ENCODE measurements around the gene CCDC85B. TPM values are rescaled to one million over a fixed set of nuclear protein-coding genes. Genes with fewer than 3 reads are reported as not detected.

CCDC85B gene
- total RNA-seq, 1 donor from 2014 or later, result 26.6 TPM

DNA sequence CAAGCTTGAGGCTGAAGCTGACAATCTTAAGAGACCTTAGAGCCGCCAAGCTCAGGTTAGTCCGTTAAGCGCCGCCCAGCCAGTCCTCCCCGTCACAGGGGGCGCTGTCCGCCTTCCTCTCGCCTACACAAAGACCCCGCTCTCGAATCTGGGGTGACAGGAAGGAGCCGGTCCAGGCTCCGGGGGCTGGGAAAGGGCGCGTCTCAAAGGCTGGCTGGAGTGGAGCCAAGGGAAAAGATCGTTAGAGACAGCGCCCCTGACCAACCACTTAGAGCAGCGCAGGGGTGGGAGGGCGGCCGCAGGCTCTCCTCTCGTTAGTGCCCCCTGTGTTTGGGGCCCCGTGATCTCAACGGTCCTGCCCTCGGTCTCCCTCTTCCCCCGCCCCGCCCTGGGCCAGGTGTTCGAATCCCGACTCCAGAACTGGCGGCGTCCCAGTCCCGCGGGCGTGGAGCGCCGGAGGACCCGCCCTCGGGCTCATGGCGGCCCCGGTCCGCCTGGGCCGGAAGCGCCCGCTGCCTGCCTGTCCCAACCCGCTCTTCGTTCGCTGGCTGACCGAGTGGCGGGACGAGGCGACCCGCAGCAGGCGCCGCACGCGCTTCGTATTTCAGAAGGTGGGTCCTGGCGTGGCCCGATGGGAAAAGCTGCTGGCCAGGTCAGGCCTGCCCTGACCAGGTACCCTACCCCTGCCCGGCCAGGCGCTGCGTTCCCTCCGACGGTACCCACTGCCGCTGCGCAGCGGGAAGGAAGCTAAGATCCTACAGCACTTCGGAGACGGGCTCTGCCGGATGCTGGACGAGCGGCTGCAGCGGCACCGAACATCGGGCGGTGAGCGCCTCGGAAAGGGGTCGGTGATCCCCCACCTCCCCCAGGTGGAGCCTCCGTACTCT is 30.0 kb upstream of the CCDC85B start, which contains the start of gene MUS81:
TSS of gene MUS81 (plus strand) at position 156 of the 887 bp plus-strand sequence. CDS start at position 477, 321 bp downstream.
- peak; percentile 98 for DNase-seq (ENCODE audit: low spot score)
- Mint-ChIP-seq H3K9me3 (ENCODE audit: low read depth) (no peaks in the 10 kb centered on the region), H3K27ac (ENCODE audit: unreplicated experiment) (peak within 1 kb of the TSS; percentile 96), H3K27me3 (ENCODE audit: low read depth) (no peaks in the 10 kb centered on the region), H3K36me3 (ENCODE audit: low read depth) (peaks cover 30% of the 10 kb centered on the region), H3K4me1 (ENCODE audit: low read depth) (peaks cover 61% of the 10 kb centered on the region), H3K4me3 (ENCODE audit: unreplicated experiment) (peak within 1 kb of the TSS; percentile 82)
- TF ChIP-seq CTCF (IDR thresholded peaks at IDR 0.05), result peak; percentile 99

DNA sequence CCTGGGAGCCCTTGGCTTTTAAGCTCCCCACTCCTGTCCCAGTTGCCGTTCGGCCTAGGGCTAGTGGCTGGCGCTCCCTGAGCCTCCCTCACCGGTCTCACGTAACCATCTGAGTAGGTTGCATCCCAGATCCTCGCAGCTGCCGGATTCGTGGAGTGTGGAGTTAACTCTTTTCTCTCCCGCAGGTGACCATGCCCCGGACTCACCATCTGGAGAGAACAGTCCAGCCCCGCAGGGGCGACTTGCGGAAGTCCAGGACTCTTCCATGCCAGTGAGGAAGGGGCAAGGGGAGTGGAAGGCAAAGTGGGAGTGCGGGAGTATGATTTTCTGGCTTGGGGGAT is 29.3 kb upstream of the CCDC85B start:
- Mint-ChIP-seq H3K4me1 (ENCODE audit: low read depth) (peaks cover 55% of the 10 kb centered on the region), H3K36me3 (ENCODE audit: low read depth) (peaks cover 23% of the 10 kb centered on the region), H3K27me3 (ENCODE audit: low read depth) (no peaks in the 10 kb centered on the region), H3K4me3 (ENCODE audit: unreplicated experiment) (peak overlapping the region; percentile 82), H3K9me3 (ENCODE audit: low read depth) (no peaks in the 10 kb centered on the region), H3K27ac (ENCODE audit: unreplicated experiment) (peak overlapping the region; percentile 96)
- DNase-seq (ENCODE audit: low spot score), result no peak
- no peak for TF ChIP-seq CTCF (IDR thresholded peaks at IDR 0.05)

DNA sequence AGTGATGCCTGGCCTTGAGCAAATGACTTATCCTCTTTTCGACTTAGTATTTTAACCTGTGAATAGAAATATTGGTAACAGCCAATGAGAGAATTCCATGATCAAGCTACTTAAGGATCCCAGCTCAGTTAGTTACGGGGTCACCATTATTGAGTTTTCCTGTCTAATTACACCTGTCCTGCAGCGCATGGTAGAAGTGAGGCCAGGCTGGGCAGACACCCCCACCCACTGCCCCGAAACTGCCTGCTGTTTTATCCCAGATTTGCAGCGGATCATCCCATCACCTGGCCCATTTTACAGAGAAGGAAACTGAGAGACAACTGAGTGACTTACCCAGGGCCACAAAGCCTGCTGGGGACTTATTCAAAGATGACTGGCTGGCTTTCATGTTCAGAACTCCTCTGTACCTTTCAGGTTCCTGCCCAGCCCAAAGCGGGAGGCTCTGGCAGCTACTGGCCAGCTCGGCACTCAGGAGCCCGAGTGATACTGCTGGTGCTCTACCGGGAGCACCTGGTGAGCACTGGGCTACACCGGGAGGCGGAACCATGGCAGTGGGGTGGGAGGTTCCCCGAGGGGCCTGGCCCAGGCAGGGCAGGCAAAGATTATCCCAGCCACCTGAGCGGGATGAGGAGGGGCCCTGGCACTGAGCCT is 28.8 kb upstream of the CCDC85B start:
- Mint-ChIP-seq H3K27ac (ENCODE audit: unreplicated experiment) (peak overlapping the region; percentile 96), H3K4me1 (ENCODE audit: low read depth) (peaks cover 50% of the 10 kb centered on the region), H3K27me3 (ENCODE audit: low read depth) (no peaks in the 10 kb centered on the region), H3K9me3 (ENCODE audit: low read depth) (no peaks in the 10 kb centered on the region), H3K36me3 (ENCODE audit: low read depth) (peaks cover 18% of the 10 kb centered on the region), H3K4me3 (ENCODE audit: unreplicated experiment) (peak overlapping the region; percentile 82)
- TF ChIP-seq CTCF (IDR thresholded peaks at IDR 0.05), result no peak
- peak; percentile 79 for DNase-seq (ENCODE audit: low spot score)

- no peak for TF ChIP-seq CTCF (IDR thresholded peaks at IDR 0.05)
- peaks cover 16% of the 10 kb centered on the region for H3K36me3 Mint-ChIP-seq (ENCODE audit: low read depth)
- peak overlapping the region; percentile 82 for H3K4me3 Mint-ChIP-seq (ENCODE audit: unreplicated experiment)
- H3K27ac Mint-ChIP-seq (ENCODE audit: unreplicated experiment), result peak overlapping the region; percentile 80
- H3K9me3 Mint-ChIP-seq (ENCODE audit: low read depth), result no peaks in the 10 kb centered on the region
- DNase-seq (ENCODE audit: low spot score), result peak; percentile 83
- H3K4me1 Mint-ChIP-seq (ENCODE audit: low read depth), result peaks cover 47% of the 10 kb centered on the region
- no peaks in the 10 kb centered on the region for H3K27me3 Mint-ChIP-seq (ENCODE audit: low read depth)
Measured at GRCh38 chr11:65862191-65862735, 28.2 kb upstream of the CCDC85B start.
